ENCODE results near the gene ARHGAP26. TPM values are rescaled to one million over a fixed set of nuclear protein-coding genes. Genes with fewer than 3 reads are reported as not detected.

Gene ARHGAP26
- total RNA-seq, 1 donor from 2014 or later: 8.6 TPM

DNA sequence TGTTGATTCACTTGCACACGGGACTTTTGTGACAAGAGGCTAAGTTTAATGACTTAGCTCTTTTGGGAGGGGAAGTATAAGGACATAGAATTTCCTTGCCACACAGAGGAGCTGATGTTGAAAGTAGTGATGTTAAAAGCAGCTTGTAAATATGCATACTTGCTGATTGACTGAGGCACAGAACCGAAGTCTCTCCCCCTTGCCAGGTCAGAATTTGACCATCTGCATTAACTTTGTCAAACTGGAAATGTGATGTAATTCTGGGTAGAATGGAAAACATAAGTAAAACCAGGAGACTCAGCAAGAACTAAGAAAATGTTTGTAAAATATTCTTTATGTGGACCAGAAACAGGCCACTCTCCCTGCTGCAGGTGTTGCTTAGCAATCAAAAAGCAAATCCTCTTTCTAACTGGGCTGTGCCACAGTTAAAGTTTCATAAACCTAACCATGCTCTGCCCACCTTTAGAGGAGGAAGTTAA lies 349.2 kb downstream of the ARHGAP26 start:
- Histone ChIP-seq H3K4me3 (ENCODE audit: low read depth, low read length) (no peak overlapping the region), H3K36me3 (ENCODE audit: control insufficient read depth, insufficient read depth, low read length) (no peaks in the 10 kb centered on the region), H3K27me3 (ENCODE audit: control insufficient read depth, insufficient read depth, low read length) (no peaks in the 10 kb centered on the region)
- TF ChIP-seq, protein P1, sequence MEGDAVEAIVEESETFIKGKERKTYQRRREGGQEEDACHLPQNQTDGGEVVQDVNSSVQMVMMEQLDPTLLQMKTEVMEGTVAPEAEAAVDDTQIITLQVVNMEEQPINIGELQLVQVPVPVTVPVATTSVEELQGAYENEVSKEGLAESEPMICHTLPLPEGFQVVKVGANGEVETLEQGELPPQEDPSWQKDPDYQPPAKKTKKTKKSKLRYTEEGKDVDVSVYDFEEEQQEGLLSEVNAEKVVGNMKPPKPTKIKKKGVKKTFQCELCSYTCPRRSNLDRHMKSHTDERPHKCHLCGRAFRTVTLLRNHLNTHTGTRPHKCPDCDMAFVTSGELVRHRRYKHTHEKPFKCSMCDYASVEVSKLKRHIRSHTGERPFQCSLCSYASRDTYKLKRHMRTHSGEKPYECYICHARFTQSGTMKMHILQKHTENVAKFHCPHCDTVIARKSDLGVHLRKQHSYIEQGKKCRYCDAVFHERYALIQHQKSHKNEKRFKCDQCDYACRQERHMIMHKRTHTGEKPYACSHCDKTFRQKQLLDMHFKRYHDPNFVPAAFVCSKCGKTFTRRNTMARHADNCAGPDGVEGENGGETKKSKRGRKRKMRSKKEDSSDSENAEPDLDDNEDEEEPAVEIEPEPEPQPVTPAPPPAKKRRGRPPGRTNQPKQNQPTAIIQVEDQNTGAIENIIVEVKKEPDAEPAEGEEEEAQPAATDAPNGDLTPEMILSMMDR (IDR thresholded peaks at IDR 0.05; ENCODE audit: insufficient read depth, low read length, poor library complexity, severe bottlenecking): no peak
- DNase-seq (ENCODE audit: low read depth): no peak

DNA sequence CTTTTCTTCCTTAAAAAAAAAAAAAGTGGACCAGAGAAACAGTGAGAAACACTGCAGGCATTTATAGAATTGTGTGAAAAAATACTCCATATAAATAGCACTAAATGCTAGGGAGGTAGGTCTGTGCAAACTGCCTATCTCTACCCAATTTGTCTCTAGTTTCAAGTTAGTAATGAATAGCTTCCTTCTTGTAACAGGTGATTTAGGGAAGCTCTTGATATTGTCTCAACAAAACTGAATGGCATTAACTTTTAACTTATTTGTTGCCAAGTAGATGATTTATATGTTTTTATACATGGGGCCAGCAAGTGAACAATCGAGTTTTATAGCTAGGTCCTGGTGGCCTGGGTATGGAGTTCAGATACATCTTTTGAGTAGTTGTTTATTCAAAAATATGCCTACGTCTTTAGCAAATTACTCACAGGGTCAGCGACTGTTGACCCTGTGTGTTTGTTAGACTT lies 349.7 kb downstream of the ARHGAP26 start:
- no peak for DNase-seq (ENCODE audit: low read depth)
- TF ChIP-seq, protein P1 (IDR thresholded peaks at IDR 0.05; ENCODE audit: insufficient read depth, low read length, poor library complexity, severe bottlenecking): no peak
- Histone ChIP-seq H3K27me3 (ENCODE audit: control insufficient read depth, insufficient read depth, low read length) (no peaks in the 10 kb centered on the region), H3K4me3 (ENCODE audit: low read depth, low read length) (no peak overlapping the region), H3K36me3 (ENCODE audit: control insufficient read depth, insufficient read depth, low read length) (no peaks in the 10 kb centered on the region)

DNA sequence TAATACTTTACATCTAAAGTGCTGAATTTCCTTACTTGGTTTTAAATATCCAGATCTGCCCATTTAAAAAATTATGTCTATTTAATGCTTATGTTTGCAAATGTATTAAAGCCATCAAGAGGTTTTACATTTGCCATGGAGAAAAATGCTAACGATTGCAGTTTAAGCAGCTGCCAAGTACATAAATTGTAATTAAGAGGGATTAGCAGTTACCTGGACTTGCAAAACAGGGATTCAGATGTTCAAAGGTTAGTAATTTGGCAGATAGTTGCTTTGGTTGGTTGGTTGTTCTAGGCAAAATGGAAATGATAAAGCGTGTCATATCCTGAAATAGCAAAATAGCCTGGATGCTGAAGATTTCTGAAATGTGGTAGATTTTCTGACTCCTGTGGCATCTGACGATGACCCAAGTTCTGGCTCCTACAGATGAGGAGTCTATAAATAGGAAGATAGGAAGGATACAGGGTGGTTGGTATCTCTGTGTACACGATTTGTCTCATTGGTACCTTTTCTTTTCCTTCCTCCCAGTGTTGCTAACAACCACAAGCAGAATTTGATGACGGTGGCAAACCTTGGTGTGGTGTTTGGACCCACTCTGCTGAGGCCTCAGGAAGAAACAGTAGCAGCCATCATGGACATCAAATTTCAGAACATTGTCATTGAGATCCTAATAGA lies 350.4 kb downstream of the ARHGAP26 start:
- Histone ChIP-seq H3K27me3 (ENCODE audit: control insufficient read depth, insufficient read depth, low read length) (no peaks in the 10 kb centered on the region), H3K36me3 (ENCODE audit: control insufficient read depth, insufficient read depth, low read length) (no peaks in the 10 kb centered on the region), H3K4me3 (ENCODE audit: low read depth, low read length) (no peak overlapping the region)
- DNase-seq (ENCODE audit: low read depth): no peak
- TF ChIP-seq, protein P1 (IDR thresholded peaks at IDR 0.05; ENCODE audit: insufficient read depth, low read length, poor library complexity, severe bottlenecking): no peak

DNA sequence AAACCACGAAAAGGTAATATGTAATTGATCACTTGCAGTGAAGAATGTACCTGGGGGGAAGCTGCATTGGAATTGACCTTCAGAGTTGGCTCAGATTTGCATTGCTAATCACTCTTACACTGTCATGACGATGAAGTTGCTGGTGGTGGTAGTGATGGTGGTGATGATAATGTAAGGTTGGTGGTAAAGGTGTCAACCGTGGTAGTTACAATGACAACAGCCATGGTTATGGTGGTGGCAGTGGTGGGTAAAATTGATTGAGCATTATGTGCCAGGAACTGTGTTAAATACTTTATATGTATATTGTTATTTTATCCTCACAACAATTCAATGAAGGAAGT lies 350.9 kb downstream of the ARHGAP26 start:
- TF ChIP-seq, protein P1 (IDR thresholded peaks at IDR 0.05; ENCODE audit: insufficient read depth, low read length, poor library complexity, severe bottlenecking): no peak
- Histone ChIP-seq H3K36me3 (ENCODE audit: control insufficient read depth, insufficient read depth, low read length) (no peaks in the 10 kb centered on the region), H3K27me3 (ENCODE audit: control insufficient read depth, insufficient read depth, low read length) (no peaks in the 10 kb centered on the region), H3K4me3 (ENCODE audit: low read depth, low read length) (no peak overlapping the region)
- no peak for DNase-seq (ENCODE audit: low read depth)

DNA sequence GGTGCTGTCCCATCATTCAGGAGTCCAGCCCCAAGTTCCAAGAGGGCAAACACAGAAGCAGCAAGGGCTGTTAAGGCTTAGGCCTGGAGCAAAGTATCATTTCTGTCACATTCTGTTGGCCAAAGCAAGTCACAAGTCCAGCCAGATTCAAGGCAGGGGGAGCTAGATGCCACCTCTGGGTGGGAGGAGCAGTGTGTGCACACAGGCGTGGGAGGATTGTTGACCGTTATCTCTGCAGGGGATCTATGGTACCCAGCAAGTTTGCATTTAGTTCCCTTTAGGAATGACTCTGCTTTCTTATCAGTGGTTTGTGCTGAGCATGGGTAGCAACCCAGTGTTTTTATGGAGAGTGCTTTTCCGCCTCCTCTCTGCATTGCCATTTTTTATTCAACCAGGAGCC lies 354.4 kb downstream of the ARHGAP26 start:
- Histone ChIP-seq H3K4me3 (ENCODE audit: low read depth, low read length) (no peak overlapping the region), H3K36me3 (ENCODE audit: control insufficient read depth, insufficient read depth, low read length) (no peaks in the 10 kb centered on the region), H3K27me3 (ENCODE audit: control insufficient read depth, insufficient read depth, low read length) (no peaks in the 10 kb centered on the region)
- DNase-seq (ENCODE audit: low read depth): no peak
- TF ChIP-seq, protein P1 (IDR thresholded peaks at IDR 0.05; ENCODE audit: insufficient read depth, low read length, poor library complexity, severe bottlenecking): no peak
